Stimulated activated CD8-positive, alpha-beta memory T cell treated with anti-CD3 and anti-CD28 coated beads, Interleukin-4, amount 100 ng/mL, for 1 hour (primary cell): Measurements from ENCODE around the gene ARHGEF11.
"Not testable (repeated sequence)": the region's sequence is repeated elsewhere in the genome, so short reads cannot be mapped to it uniquely, and the experiment has no call there.

Experiments
- DNase-seq, 2 donors: peaks; one replicate each; pipeline ENCODE4 v3.0.0-alpha.2; 2020; ENCODE audit warnings: low read depth in 2 of 2, low spot score in 1 of 2

The ARHGEF11 gene, protein sequence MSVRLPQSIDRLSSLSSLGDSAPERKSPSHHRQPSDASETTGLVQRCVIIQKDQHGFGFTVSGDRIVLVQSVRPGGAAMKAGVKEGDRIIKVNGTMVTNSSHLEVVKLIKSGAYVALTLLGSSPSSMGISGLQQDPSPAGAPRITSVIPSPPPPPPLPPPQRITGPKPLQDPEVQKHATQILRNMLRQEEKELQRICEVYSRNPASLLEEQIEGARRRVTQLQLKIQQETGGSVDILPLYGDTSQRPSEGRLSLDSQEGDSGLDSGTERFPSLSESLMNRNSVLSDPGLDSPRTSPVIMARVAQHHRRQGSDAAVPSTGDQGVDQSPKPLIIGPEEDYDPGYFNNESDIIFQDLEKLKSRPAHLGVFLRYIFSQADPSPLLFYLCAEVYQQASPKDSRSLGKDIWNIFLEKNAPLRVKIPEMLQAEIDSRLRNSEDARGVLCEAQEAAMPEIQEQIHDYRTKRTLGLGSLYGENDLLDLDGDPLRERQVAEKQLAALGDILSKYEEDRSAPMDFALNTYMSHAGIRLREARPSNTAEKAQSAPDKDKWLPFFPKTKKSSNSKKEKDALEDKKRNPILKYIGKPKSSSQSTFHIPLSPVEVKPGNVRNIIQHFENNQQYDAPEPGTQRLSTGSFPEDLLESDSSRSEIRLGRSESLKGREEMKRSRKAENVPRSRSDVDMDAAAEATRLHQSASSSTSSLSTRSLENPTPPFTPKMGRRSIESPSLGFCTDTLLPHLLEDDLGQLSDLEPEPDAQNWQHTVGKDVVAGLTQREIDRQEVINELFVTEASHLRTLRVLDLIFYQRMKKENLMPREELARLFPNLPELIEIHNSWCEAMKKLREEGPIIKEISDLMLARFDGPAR (N-terminal part only)

GRCh38 chr1:157045250-157046218 is at the start of gene ARHGEF11:
ARHGEF11 (minus strand) TSS chr1:157045742; CDS start chr1:157044330, 1,412 bp downstream.
- DNase-seq = no peak

- DNase-seq = no peak
Measured at GRCh38 chr1:157095091-157095490, 49.5 kb upstream of the ARHGEF11 start.

DNA sequence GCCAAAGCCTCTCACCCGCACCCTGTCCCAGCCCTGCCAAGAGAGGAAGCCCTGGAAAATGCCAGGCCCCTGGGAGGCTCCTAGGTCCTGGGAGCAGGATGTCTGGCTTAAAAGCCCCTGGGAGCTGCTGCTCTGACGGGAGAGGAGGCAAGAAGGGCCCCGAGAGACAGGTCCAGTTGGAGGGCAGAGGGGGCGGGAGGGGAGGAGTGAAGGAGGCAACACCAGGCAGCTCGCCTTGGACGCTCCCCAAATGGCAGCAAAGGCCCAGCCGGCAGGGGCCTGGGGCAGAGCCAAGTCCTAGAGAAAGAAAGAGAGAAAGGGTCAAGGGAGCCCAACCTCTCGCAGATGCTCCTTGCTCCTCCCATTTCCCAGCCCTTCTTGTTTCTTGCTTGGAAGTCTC is 47.3 kb upstream of the ARHGEF11 start:
- DNase-seq = no peak

DNA sequence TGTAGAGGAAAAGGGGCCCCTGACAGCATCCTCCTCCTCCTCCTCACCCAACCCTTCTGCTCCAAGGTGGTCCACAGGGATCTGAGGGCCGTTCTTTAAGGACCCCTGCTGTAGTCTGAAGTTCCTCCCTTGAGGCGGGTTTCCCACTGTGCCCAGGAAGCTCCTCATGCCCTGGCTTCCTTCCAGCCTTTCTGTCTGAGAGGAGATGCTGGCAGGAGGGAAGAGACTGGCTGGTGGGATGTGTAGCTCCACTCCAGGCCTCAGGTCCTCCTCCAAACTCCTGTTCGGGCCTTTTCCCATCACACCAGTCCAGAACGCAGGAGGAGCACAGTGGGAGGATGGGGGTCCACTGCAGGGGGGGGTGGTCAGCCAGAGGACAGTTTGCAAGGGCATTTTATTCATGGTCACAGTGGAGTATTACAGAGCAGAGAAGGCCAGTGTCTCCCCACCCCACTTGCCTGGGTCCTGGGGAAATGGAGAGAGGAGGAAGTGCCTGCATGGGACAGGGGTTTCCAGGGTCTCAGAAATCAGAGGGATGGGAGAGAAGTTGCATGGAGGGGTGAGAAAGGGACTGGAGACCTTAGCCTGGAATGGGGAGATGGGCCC is 46.2 kb upstream of the ARHGEF11 start:
- DNase-seq = no peak

GRCh38 chr1:157091186-157091585 is 45.6 kb upstream of the ARHGEF11 start:
- DNase-seq = no peak

GRCh38 chr1:157090771-157091170 is 45.2 kb upstream of the ARHGEF11 start:
- no peak for DNase-seq

DNA sequence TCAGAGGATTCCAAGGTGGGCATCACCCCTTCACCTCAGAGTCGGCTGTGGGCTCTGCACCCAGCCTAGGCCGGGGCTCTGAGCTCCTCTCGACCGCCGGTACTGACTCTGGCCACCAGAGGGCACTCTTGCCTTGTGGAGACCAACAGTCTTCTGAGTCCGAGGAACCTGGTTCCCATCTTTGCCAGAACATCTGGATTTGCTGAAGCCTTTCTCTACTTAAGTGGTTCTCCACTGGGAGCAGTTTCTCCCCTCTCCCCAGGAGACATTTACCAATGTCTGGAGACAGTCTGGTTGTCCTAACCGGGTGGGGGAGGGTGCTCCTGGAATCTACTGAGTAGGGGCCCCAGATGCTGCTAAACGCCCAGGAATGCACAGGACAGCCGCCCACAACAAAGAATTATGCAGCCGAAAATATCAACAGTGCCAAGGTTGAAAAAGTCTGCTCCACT is 44.7 kb upstream of the ARHGEF11 start:
- DNase-seq = peak; percentile 80 to 88

GRCh38 chr1:157089789-157090188 is 44.2 kb upstream of the ARHGEF11 start:
- DNase-seq = no peak

DNA sequence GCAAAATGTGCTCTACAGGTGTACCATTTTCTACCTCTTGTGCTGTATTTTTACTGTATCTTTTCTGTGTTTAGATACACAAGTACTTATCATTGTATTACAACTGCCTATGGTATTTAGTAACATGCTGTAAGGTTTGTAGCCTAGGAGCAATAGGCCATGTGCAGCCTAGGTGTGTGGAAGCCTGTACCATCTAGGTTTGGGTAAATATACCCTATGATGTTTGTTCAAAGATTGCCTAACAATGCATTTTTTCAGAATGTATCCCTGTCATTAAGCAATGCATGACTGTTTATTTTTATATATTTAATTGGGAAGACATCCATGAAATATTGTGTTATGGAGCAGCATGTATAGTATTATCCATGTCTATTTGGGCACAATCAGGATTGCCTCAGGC is 43.1 kb upstream of the ARHGEF11 start:
- no peak for DNase-seq

DNA sequence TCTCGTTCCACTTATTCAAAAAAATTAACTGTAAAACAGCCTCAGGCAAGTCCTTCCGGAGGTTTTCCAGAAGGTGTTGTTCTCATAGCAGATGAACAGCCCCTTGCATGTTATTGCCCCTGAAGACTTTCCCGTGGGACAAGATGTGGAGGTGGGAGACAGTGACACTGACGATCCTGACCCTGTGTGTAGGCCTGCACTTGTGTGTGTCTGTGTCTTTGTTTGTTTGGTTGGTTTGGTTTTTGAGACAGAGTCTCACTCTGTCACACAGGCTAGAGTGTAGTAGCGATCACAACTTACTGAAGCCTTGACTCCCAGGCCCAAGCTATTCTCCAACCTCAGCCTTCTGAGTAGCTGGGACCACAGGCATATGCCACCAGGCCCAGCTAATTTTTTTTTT is 41.5 kb upstream of the ARHGEF11 start:
- DNase-seq = no peak

- DNase-seq = no peak
Measured at GRCh38 chr1:157086299-157086698, 40.8 kb upstream of the ARHGEF11 start.

DNA sequence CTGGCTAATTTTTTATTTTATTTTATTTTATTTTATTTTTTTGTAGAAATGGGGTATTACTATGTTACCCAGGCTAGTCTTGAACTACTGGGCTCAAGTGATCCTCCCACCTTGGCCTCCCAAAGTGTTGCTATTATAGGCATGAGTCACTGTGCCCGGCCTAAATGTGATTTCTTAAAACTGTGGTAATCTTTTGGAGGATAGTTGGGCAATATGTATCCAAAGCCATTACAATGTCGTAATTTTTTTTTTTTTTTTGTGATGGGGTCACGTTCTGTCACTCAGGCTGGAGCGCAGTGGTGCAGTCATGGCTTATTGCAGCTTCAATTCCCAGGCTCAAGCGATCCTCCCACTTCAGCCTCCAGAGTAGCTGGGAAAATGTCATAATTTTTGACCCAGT is 39.9 kb upstream of the ARHGEF11 start:
- no peak for DNase-seq

GRCh38 chr1:157084720-157085119 is 39.2 kb upstream of the ARHGEF11 start:
- DNase-seq = no peak

DNA sequence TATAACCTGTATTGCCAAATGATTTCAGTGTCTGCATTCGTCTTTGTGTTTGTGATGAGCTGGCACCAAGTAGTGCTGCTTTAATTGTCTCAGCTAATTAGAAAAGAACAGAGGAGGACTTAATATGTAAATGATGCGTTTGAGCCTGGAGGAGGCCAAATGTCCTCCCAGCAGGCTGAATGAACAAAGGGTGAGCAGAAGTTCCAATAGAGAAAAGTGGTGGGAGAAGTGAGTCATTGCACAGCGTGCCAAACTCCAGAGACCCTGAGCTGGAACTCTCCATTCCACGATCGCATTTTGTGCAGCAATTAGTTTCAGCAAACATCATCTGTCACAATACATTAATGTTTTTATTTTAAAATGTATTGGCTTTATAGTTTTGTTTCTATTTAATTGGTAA is 36.2 kb upstream of the ARHGEF11 start:
- DNase-seq = no peak

DNA sequence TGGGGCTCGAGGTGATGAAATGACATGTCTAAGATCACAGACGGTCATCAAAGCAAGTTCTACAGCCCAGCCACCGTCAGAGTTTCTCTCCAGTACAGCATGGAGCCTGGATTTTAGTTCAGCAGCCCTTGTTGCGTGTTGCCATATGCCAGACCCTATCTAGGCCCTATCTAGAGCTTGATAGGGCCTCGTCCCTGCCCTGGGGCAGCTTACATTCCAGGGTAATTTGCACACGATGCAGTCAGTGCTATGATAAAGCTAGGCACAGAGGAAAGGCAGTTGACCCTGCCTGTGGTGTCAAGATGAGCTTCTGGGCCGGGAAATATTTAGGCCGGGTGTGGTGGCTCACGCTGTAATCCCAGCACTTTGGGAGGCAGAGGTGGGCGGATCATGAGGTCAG is 35.2 kb upstream of the ARHGEF11 start:
- DNase-seq = no peak

DNA sequence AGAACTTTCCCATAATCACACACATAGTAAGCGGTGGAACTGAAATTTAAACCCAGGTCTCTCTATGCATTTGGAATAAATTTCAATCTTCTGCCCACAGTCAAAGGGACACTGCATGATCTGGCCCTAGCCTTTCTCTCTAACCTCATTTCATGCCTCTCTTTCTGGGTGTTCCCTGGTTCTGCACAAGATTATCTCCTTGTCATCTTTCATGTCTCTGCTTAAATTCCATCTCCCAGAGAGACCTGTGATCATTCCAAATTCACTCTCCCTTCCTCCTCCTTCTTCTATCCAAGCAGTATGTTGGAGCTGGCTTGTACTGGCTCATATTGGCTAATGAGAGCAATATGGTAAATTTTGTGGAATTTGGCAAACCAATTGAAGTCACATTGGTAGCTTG is 31.9 kb upstream of the ARHGEF11 start:
- DNase-seq = no peak

GRCh38 chr1:157073944-157074685 is 28.6 kb upstream of the ARHGEF11 start:
- DNase-seq = no peak

DNA sequence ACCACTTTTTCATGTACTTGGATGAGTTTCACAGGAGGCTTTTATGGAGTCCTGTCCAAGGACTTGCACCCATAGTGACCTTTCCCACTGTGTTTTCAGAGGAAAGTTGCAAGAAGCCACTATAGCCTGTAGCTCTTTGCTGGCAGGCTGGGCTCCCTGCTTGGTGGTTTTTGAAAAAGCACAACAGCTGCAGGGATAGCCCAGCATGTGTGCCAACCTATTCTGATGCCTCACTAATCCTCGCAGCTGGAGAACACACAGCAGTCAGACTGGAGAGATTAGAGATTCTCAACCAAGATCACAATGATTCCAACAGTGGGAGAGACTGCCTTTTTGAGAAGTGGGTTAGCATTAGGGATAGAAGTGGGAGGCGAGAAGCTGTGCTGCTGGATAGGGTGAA is 24.1 kb upstream of the ARHGEF11 start:
- no peak for DNase-seq

- DNase-seq = not testable (repeated sequence)
Measured at GRCh38 chr1:157059241-157059640, 13.7 kb upstream of the ARHGEF11 start.

DNA sequence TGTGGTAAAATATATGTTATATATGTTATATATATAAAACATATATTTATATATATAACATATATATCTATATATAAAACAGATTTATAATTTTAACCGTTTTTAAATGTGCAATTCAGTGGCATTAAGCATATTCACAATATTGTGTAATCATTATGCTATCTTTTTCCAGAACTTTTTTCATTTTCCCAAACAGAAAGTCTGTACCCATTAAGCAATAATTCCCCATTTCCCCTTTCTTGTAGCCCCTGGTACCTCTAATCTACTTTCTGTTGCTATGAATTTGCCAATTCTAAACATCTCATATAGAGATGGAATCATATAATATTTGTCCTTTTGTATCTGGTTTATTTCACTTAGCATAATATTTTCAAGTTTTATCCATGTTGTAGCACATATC is 10.7 kb upstream of the ARHGEF11 start:
- no peak for DNase-seq
